GM19438 (cell line): ENCODE measurements around the gene CDK5RAP2.
"Not testable (repeated sequence)": the region's sequence is repeated elsewhere in the genome, so short reads cannot be mapped to it uniquely, and the experiment has no call there.

Experiments used
- ATAC-seq: cut with Tn5 transposase; IDR thresholded peaks from one replicate; pipeline ENCODE4 v1.9.1; 2021; ENCODE audit warnings: low read depth; ENCODE audit not compliant: unreplicated experiment

CDK5RAP2 gene

DNA sequence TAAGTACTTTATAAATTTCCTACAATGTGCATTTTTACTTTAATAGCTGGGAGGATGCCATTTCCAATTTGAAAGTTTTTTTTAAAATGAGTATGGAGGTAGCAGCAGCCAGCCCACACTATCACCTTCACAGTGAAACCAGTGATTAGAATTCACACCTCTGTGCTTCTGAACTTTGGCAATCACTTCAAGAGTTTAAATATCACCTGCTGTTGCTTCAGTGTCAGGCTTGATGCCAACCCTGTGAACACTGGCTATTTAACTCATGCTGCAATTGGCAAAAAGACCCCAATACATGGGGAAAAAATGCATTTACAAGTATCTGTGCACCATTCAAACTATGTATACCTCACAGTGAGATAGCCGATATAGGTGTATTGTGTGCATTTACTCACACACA, 57.4 kb downstream of the CDK5RAP2 start:
- ATAC-seq: no peak

DNA sequence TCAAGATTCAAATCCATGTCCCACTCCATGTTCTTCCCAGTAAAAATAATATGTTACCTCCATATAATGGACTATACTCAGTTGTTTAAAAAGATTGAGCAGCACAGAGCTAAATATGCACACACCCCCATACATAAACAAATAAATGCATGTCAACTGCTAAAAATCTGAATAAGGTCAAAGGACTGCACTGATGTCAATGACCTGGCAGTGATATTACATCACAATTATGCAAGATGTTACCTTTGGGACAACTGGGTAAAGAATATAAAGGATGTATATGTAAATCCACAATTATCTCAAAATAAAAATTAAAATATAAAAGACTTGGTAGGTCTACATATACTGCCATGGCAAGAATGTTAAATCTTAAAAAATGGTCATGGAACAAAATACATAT, 57.9 kb downstream of the CDK5RAP2 start:
- ATAC-seq: no peak

DNA sequence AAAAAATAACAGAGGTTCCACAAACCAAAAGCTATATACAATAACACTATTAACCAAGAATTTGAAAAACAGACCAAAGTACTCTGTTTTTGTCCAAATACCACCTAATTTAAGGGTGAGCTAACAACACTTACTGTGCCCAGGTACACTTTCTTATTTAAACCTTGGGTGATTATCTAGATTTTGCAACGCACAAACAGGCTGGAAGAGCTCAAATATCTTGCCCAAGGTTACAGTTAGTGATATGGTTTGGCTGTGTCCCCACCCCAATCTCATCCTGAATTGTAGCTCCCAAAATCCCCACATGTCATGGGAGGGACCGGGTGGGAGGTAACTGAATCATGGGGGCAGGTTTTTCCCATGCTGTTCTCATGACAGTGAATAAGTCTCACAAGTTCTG, 58.9 kb downstream of the CDK5RAP2 start:
- no peak for ATAC-seq

DNA sequence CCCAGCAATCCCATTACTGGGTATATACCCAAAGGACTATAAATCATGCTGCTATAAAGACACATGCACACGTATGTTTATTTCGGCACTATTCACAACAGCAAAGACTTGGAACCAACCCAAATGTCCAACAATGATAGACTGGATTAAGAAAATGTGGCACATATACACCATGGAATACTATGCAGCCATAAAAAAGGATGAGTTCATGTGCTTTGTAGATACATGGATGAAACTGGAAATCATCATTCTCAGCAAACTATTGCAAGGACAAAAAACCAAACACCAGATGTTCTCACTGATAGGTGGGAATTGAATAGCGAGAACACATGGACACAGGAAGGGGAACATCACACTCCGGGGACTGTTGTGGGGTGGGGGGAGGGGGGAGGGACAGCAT, 64.0 kb downstream of the CDK5RAP2 start:
- not testable (repeated sequence) for ATAC-seq

DNA sequence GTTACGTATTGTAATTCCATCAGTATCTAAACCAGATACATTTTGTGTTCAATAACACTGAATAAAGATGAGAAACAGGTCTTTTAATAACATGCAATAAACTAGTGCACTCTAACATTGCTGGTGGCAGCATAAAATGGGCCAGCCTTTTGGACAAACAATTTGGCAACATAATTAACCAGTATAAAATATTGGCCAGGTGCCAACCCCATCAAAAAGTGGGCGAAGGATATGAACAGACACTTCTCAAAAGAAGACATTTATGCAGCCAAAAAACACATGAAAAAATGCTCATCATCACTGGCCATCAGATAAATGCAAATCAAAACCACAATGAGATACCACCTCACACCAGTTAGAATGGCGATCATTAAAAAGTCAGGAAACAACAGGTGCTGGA, 64.5 kb downstream of the CDK5RAP2 start:
- not testable (repeated sequence) for ATAC-seq

DNA sequence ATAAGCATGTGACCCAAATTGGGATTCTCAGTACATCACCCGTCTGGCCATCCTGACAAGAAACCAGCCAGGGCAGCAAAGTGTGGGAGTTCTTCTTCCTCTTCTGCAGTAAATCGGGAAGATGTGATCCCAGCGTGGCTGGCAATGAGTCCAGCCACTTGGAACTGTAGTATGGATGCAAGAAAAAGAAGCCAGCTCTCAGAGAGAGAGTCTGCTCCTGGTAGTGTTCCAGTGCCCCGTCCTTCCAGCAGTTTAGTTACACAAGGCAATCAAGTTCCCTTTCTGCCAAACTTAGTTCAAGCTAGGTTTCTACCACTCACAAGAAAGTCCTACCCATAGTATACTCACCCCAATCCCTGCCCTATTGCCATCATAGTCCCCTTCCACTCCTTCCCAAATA, 65.6 kb downstream of the CDK5RAP2 start:
- no peak for ATAC-seq

DNA sequence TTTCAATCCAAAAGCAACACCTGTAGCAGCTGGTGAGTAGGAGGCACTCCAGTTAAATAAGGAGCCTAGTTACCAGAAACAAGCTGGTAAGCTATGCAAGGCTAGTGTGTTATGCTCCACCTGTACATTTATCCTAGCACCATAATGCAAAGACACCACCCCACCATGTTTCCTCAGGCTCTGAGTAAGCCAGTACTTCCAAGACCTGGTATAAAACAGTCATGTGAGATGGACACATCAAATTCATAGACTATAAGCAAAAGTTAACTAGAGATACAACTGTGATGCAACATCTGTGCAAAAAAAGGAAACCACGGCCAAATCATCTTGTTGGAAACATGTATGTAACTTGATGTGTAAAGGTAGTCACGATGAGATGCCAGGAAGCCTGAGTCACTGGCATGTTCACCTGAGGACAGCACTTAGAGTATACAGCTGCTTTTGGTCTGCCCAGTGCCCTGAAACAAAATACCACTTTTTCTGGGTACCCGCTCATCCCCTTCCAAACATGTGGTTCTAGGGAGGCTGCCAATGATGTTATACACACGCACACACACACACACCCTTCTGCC, 66.1 kb downstream of the CDK5RAP2 start:
- no peak for ATAC-seq

DNA sequence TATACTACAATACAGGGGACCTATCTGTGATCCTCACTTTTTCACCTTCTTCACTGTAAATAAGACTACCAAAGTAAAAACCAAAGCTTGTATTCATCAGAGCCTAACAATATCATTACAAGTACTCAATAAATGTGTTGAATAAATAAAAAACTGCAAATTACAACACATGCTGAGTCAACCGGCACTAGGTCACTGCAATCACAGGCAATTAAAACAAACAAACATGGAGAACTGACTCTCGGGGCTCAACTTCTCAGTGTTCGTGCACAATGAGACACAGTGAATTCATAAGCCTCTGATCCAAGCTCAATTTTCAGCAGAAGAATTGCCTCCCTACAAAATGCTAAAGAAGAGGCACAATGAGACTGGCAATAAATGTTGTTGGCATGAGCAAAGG, 69.2 kb downstream of the CDK5RAP2 start:
- no peak for ATAC-seq

DNA sequence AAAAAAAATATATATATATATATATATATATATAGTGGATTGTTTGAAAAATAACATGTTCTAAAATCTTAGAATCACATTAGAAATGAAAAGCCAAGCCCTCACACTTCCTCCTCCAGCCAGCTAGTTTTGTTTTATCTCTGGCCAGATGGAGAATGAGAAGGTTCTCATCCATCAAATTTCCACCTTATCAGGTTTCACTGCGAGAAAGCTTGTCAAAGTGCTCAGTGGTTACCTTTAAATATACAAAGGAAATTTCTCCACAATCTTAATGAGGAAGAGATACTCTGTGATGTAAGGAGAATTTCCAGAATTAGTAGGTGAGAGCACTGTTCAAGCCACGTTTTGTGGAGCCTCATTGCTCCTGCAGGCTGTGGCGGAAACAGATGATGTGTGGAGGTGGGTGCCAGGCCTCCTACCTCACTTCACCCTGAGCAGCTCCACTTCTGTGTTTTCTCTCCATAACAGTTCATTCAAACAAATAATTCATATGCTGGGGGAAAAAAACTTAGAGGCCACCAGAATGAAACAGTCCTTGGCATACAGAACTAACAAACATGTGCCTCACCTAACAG, 71.9 kb downstream of the CDK5RAP2 start:
- ATAC-seq: no peak

DNA sequence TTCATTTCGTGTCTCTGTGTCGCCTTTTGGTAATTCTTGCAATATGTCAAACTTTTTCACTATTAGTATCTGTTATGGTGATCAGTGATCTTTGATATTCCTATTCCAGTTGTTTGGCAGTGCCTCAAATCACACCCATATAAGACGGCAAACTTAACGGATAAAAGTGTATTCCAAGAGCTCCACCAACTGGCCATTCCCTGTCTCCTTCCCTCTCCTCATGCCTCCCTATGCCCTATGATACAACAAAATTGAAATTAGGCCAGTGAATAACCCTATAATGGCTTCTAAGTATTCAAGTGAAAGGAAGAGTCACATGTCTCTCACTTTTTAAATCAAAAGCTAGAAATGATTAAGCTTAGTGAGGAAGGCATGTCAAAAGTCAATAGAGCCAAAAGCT, 74.8 kb downstream of the CDK5RAP2 start:
- ATAC-seq: no peak

DNA sequence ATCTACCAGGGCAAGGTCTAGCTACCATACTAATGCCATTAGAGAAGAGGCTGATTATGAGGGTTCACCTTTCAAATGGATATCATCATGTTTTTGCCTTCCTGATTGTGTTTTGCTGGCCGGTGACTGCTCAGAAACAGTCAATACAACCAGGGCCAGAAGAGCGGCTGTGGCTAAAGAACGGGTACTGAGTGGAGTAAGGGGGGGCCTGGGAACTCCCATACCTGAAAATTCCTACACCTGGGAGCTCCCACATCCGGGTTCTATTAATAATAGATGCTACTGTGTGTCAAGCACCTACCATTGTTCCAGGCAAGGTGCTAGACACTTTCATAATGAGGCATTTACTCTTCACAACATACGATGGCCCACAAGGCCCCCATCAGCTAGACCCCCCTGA, 79.2 kb downstream of the CDK5RAP2 start:
- ATAC-seq: no peak

DNA sequence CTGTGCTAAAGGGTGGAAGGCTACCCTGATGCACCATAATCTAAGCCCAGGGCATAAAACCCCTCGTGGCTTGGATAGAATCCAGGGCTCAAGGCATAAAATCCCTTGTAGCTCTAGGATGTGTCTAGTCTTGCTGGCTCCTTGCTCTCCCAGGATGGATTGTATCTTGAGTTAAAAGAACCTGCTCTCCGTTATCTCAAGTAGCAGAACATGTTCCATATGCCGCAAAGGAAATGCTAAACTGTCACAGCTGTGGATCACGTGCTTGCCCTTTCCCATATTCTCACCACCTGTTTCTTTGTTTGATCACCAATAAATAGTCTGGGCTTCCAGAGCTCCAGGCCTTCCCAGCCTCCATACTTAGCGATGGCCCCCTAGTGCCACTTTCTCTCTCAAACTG, 82.1 kb downstream of the CDK5RAP2 start:
- not testable (repeated sequence) for ATAC-seq

DNA sequence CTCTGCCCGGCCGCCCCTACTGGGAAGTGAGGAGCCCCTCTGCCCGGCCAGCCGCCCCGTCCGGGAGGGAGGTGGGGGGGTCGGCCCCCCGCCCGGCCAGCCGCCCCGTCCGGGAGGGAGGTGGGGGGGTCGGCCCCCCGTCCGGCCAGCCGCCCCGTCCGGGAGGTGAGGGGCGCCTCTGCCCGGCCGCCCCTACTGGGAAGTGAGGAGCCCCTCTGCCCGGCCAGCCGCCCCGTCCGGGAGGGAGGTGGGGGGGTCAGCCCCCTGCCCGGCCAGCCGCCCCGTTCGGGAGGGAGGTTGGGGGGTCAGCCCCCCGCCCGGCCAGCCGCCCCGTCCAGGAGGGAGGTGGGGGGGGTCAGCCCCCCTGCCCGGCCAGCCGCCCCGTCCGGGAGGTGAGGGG, 83.5 kb downstream of the CDK5RAP2 start:
- not testable (repeated sequence) for ATAC-seq

DNA sequence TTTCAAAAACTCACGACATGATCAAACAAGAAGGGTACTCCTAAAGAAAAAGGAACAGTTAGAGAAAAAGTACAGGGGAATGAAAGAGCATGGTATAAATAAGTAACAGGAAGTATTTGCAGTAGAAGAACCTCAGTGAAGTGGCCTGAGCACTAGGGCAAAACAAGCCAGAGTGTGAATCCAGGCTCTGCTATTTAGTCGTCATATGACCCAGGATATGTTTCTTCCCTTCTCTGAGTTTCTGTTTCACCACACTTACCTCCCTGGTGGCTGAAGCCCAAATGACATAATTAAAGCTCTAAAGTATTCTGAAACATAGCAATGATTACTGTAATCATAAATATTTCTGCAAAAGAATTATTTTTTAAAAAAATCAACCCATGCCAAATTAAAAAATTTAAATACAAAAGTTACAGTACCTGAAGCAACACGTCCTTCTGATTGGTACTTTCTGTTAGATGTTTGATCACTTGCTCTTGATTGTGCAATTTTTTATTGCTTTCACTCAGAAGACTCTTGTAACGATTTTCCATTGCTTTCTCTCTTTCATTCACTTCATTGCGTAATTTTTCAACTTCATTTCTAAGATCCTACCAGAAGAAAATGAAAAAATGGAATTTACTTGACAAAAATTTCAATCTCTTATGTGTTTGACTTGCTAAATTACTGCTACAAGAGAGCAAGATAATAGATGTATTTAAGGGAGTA, 88.9 kb downstream of the CDK5RAP2 start:
- peak; percentile 93 for ATAC-seq

DNA sequence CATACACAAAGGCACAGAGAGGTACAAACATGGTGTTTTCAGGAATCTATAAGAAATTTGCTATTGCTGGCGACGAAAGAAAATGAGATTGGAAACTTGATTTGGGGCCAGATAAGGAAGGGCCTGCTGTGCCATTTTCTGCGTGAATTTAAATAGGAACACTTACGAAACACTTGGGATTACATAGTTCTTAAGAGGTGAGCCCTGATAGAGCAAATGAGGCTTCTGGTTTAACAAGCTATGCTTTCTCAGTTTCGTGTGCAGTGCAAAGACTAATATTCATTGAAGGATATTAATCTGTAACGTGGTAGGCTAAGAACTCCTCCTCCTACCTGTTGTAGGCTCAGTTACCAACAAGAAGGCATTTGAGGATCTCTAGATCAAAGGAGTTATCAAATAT, 93.1 kb downstream of the CDK5RAP2 start:
- no peak for ATAC-seq

DNA sequence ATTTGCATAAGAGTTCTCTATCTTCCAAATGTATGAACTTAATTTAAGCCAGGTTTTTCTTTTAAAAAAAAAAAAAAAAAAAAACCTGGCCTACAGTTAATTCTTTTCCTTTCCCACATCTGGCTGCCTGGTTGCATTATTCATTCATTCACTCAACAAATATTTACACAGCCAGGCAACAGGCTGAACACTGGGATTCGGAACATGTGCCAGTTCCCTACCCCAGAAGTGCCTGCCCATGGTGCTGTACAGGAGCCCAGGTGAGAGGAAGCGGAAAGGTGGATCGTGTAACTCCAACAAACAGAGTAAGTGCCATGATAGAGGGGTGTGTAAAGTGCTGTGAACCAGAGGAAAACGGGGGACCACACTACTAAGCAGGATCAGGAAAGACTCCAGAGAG, 93.6 kb downstream of the CDK5RAP2 start:
- ATAC-seq: no peak

DNA sequence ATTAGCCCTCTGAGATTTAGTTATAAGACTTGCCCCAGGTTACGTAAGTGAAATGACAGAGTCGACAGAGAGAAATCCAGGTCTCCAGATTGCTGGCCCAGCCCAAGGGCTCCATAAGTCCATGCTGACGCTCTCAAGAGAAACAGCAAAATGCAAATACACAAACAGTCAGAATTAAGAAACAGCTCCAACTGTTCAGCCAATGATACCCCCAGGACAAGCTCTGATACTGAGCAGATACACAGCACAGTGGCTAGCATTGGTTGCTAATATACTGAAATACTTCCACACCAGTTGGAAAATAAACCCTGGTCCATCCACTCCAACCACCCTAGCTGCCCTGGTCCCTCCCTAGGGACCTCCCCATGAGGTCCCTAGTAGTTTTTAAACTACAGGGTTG, 94.2 kb downstream of the CDK5RAP2 start:
- ATAC-seq: no peak

DNA sequence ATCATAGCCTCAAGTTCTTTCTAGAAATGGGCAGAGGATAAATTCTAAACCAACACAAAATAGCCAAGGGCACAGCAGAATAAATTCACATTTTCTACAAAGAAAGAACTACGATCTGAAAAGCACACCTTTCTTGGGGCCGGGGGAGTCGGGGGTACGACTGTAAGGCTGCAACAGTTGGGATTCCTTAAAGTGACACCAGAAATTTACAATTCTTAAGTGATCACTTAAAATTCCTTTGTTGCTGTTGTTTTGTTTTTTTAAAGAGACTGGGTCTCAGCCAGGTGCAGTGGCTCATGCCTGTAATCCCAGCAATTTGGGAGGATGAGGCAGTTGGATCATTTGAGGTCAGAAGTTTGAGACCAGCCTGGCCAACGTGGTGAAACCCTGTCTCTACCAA, 95.8 kb downstream of the CDK5RAP2 start:
- no peak for ATAC-seq

DNA sequence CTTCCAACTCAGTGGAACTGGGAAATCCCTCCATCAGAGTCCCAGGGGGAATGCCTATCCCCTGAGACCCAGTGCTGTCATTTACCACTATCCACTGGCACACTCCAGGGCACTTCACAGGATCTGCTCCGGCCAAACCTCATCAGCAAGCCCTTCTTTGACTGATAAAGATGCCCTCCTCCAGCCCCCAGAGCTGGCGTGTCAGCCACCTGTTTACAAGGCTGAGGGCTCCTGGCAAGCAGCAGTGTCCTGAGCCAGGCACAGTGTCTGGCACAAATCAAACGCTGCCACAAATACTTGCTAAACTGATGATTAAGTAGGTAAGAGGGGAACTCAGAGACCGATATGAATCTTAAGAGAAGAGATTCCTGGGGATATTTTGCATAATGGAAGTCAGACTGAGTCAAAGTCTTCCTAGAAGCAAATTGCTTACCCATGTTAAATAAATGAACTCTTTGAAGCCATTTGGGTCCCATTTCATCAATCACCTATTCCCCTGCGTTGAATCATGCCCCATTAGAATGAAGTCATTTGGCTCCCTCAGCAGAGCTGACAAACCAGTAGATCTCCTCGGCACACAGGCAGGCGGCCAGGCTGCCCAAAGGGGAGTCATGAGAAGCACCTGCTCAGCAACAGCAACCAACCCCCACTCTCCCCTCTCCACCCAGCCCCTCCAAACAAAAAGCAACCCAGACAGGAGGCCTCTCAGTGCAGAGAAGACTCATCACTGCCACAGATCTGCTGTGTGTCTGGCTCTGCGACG, 97.4 kb downstream of the CDK5RAP2 start:
- no peak for ATAC-seq

DNA sequence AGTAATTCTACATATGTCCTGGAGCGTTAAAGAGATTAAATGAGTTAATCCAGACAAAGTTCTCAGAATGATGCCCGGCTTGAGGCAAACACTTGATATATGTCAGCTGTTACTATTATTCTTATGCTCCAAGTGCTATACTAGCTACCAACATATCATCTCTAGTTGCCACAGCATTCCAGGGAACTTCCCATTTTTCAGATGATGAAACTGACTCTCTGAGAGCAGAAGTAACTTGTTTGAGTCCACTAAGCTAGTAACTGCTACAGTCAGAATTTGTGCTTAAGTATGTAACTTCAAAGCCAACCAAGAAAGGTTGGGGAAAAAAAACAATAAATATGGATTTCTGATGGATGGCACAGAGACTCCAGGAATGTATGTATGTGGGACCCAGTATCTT, 98.1 kb downstream of the CDK5RAP2 start:
- no peak for ATAC-seq

DNA sequence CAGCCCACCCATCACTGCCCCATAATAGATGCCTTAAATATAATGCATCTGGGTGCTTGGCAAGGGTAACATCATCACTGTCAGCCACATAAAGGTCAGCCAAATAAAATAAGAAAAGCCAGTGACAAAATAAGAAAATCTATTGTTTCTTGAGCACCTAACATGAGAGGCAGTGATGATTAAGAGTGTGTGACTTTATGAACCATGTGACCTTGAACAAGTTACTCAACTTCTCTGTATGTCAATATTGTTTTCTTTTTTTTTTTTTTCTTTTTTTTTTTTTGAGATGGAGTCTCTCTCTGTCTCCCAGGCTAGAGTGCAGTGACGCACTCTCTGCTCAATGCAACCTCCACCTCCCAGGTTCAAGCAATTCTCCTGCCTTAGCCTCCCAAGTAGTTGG, 98.7 kb downstream of the CDK5RAP2 start:
- ATAC-seq: no peak

DNA sequence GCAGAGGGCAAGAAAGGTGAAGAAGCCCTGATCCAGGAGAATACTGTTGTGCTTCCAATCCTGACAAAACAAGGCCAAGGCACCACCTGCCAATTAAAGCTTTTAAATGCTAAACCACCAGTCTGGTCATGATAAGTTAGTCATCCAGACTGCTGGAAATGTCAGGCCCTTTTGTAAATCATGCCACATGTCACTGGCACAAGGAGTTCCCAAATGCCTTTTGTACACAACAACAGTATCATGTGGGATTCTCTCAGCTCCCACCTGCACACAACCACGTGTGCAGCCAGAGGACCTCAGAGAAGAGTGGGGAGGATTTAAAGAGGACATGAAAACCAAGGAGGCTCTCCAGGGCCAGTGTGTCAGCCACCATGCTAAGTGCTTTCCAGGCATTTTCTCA, 99.3 kb downstream of the CDK5RAP2 start:
- ATAC-seq: no peak
